NOMO-1 treated with dmso at 0.1 percent for 144 hours (cell line): Measurements from ENCODE around the gene CD52.
A peak's percentile ranks its signal among the peaks of the same experiment; 100 is the strongest.
"Not testable (repeated sequence)": the region's sequence is repeated elsewhere in the genome, so short reads cannot be mapped to it uniquely, and the experiment has no call there.

ENCODE experiments used
- DNase-seq: peaks from one replicate; lab custom pipeline; 2025; ENCODE audit not compliant: unreplicated experiment; lab: John Stamatoyannopoulos, UW

Gene CD52

DNA sequence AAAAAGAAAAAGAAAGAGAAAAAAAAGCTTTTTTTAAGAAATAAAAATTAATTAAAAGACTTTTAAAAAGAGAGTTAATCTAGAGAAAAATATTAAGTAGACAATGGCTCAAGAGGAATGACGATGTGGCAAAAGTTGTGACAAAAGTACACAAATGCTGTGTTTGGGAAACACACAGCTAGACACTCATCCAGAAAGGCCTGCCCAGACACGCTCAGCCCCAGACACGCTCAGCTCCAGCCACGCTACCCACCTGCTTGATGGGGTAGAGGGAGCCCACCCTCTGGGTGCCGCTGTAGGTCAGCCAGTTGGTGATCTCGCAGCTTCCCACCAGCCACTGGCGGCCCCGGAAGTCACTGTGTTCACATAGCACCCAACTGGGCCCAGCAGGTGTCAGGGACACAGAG, 10.2 kb downstream of the CD52 start:
- no peak for DNase-seq

DNA sequence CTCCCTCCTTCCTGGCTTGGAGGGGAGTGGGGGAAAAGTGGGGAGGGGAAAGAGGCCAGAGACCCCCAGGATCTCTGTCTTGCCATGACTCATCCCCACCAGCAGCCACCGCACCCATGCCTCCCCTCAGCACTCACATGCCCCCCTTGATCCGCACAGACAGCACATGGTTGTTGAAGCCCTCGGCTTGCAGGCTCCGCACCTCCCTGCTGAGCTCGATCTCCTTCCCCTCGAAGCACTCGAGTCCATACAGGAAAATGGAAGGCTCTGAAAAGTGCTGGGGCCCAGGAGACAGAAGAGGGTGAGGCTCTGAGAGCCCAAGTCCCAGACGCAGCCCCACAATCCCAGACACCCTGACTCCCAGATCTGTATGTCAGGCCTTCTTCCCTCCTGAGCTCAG, 10.8 kb downstream of the CD52 start:
- no peak for DNase-seq

DNA sequence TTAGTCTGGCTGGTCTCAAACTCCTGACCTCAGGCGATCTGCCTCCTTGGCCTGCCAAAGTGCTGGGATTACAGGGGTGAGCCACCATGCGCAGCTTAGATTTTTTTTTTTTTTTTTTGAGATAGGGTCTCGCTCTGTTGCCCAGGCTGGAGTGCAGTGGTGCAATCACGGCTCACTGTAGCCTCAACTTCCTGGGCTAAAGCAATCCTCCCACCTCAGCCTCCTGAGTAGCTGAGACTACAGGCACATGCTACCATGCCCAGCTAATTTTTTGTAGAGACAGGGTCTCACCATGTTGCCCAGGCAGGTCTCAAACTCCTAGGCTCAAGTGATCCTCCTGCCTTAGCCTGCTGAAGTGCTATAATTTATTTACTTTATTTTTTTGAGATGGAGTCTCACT, 11.6 kb downstream of the CD52 start:
- DNase-seq = not testable (repeated sequence)

DNA sequence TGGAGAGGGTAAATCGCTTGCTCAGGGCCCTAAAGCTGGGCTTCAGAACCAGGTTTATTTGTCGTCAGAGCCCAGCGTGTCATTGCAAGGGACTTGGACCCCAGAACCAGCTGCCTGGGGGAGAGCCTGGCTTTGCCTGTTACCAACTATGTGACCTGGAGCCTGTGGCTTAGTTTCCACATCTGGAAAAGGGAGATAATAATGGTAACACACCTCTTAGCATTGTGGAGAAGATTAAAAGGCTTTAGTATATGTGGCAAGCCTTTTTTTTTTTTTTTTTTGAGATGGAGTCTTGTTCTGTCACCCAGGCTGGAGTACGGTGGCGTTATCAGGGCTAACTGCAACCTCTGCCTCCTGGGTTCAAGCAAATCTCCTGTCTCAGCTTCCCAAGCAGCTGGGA, 12.5 kb downstream of the CD52 start:
- DNase-seq = no peak

DNA sequence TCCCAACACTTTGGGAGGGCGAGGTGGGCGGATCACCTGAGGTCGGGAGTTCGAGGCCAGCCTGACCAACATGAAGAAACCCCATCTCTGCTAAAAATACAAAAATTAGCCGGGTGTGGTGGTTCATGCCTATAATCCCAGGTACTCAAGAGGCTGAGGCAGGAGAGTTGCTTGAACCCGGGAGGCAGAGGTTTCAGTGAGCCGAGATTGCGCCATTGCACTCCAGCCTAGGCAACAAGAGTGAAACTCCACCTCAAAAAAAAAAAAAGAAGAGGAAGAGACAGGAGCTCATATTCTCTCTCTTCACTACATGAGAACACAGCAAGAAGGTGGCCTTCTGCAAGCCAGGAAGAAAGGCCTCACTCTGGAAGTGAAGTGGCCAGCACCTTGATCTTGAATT, 15.6 kb downstream of the CD52 start:
- DNase-seq = not testable (repeated sequence)

DNA sequence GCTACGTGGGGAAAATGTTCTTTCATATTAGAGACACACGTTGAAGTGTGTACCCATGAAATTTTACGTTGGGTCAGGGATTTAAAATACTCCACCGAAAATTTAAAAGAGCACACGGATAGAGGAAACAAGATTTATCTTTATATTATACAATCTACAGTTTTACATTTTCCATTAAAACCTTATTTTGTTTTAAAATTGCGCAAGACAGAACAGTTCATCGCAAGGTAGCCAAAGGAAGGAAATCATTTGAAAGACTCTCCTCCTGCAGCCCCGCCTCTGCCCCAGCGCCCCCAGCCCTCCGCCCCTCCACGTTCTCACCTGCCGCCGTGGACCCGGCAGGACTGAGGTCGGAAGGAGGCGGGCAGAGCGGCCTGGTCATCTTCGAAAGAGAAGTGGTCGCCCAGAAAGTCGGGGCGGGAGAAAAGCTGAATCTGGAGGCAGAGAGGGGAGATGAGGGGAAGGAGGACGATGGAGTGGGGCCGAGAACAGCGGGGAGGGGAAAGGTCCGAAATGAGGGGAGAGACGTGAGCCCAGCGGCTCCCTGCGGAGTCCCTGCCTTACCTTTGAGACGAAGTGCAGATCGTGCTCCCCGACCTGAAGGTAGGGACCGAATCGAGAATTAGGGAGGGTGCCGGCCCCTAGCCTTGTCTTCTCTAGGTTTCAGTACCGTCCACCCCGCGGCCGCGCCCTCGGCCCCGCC, 18.2 kb downstream of the CD52 start:
- DNase-seq = no peak

DNA sequence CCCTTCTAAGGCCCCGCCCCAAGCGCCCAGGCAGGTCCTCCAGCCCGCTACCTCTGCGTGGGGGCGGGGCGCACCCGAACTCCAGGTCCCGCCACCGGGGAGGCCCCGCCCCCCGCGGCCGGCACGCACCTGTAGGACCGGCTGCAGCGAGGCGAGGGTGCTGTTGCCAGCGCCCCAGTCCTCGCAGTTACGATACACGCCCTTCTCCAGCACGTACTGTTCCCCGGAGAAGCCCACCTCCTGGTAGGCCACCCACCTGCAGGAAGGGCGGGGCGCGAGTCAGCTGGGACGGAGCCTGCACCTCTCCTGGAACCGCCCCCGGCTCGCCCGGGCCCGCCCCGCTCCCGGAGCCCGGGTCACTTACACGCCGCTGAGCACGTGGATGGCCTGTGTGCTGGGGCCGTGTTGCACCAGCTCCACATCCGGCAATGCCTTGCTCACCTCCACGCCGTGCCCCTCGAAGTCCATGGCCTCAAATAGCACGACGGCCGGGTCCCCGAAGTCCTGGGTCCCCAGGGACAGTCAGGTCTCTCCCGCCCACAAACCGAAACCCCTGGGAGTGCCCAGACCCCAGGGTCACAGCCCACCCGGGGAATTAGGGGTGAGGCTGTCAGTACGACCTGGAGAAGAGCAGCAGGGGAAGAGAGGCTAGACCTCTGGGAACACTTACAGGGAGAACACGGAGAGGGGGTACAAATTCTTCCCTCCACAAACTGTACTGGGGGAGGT, 18.9 kb downstream of the CD52 start:
- DNase-seq = peak; percentile 50

DNA sequence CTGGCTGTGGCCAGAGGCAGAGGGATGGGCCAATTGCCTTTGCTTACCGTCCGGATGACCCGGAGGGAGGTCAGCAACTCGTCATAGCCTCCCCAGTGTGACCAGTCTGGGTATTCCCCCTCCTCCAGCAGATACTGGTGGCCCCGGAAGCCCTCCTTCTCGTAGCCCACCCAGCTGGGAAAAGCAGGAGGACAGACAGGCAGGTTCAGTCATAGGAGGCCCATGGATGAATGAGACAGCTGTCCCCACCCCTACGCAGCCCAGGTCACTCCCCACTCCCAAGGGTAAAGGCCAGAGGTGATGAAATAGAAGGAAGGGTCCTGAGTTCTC, 19.4 kb downstream of the CD52 start:
- no peak for DNase-seq

DNA sequence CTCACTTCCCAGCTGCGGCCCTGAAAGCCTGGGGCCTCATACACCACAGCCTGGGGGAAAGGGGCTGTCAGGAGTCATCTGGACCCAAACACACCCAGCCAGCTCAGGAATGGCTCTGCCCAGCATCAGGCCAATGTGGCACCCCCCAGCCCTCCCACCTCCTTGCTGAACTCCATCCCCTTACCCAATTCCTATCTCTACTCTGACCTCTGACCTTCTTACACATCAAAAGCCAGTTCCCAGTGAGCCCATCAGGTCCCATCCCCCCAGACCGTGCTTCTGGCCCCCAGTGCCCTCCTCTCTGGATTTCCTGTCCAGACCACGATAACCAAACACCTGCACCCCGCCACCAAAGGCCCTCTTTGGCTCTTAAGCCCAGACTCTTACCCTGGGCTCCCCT, 19.9 kb downstream of the CD52 start:
- no peak for DNase-seq

DNA sequence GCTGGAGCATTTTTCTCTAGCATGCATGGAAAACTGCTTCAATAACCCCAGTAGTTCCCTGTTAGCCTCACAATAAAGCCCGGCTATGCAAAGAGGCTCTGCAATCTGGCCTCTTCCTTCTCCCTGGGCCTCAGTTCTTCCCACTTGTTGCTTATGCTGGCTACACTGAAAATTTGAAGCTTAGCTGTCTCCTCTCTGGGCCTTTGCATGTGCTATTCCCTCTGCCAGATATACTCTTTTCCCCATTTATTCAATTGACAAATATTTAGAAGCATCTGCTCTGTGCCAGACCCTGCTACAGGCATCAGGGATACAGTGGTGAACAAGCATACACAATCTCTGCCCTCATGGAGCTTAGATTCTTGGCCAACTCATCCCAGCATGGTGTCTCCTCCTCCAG, 20.9 kb downstream of the CD52 start:
- DNase-seq = no peak

DNA sequence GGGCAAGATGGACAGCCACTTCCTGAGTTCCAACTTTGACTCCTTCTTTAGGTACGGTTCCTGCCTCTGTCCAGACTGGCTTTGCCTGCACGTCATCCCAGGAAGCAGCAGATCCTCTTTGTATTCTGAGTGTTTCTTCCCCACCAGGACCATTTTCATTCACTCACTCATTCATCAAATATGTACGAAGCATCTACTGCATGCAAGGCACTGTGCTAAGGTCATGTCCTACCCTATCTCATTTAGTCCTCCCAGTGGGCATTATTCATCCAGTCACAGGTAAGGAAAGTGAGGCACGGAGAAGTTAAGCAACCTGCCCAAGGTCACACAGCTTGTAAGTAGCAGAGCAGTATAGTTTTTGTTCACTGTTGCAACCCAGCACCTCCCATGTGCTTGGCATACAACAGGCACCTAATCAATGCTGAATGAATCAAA, 22.3 kb downstream of the CD52 start:
- DNase-seq = no peak

DNA sequence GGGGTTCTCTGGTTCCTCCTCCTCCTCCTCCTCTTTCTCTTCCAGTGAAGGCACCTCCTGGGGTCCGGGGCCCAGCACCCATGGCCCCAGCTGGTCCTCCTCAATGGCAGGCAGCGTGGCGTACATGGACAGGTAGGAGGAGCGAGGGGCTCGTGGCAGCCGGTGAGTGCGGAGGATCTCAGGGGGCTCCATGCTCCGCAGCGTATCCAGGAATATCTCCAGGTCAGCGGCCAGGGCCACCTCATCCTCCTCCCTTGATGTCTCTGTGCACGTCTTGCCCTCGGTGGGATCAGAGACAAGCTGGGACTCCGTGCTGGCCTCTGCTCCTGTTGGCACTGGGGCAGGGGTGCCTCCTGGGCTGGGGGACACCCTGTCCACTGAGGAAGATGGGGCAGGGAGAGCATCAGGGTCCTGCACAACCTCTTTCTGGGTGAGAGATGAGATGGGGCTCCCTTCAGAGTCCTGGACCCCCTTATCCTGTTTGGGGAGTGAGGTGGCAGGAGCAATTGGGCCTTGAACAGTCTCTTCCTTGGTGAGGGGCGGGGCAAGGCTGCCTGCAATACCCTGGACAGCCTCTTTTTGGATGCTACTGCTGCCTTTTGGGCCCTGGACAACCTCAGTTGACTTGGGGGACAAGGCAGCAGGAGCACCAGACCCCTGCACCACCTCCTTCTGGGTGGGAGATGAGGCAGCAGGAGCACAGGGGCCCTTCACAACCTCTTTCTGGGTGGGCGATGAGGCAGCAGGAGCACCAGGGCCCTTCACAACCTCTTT, 26.6 kb downstream of the CD52 start:
- no peak for DNase-seq

DNA sequence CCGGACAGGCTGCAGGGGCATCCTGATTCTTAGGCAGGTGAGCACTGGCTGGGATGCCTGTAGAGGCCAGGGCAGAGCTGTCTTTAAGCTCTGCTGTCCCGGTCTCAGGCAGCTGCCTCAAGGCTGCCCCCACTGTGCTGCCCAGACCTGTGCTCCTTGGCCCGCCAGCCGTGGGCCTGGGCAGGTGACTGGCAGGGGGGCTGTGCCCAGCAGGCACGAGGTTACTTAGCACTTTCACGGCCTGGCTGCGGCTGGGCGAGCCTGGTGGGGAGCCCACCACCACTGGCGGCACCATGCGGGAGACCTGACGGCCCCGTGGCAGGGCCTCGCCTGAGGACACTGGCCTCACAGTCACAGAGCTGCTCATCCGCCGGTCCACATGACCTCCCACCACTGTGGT, 28.0 kb downstream of the CD52 start:
- DNase-seq = no peak

DNA sequence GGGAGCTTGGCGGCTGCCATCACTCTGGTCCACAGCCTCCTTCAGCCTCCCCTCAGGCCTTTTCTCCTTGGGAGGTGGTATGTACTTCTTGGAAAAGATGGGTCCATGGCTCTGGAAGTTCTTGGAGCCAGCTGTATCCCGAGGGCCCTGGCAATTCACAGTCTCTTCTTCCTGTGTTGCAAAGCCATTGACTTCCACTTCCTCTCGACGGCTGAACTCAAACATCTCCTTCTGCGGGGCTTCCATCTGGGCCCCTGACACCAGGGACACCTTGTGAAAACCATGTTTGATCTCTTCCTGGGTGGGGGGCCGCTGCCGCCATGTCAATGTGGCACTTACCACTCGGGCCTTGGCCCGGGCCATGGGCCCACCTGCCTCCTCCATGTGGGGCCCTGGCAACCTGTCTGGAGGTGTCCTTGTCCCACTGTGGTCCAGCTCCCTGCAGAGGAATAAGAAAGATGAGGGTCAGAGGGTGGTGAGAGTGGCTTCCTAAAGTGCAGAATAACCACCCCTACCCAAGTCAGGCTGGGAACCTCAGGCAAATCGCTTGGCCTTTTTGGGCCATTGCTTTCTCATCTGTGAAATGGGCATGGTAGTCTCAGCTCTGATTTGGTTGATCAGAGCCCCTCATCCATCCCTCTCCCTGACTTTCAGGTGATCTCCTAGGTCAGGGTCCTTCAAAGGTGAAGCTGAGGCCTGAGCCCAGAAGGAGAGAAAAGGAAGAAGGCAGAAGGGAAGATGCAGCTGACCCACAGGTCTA, 28.7 kb downstream of the CD52 start:
- no peak for DNase-seq

DNA sequence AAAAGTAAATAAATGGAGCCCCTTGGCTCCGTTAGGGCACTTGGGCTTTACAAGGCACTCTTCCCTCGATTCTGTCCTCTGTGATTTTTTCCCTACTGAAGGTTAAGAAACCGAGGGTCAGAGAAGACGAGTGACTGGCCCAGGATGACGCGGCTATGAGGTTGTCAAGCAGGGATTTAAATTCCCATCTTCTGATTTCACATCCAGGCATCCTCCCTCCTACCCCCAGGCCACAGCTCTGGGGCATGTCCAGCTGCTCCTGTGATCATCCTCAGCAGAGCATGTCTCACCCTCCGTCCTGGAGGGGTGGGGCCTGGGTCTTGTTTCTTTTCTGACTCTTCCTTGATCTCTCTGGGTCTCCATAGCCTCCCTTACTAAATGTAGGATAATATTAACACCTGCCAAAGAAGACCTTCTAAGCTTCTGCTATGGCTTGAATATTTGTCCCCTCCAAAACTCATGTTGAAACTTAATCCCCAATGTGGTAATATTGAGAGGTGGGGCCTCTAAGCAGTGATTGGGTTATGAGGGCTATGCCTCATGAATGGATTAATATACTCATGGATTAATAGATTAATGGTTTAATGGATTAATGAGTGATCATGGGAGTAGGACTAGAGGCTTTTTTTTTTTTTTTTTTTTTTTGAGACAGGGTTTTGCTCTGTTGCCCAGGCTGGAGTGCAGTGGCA, 31.6 kb downstream of the CD52 start:
- DNase-seq = no peak

DNA sequence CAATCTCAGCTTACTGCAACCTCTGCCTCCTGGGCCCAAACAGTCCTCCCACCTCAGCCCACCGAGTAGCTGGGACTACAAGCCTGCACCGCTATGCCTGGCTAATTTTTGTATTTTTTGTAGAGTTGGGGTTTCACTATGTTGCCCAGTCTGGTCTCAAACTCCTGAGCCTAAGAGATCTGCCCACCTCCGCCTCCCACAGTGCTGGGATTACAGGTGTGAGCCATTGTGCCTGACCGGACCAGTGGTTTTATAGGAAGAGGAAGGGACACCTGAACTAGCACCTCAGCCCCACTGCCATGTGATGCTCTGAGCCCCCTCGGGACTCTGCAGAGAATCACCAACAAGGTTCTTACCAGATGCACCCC, 32.1 kb downstream of the CD52 start:
- DNase-seq = no peak

DNA sequence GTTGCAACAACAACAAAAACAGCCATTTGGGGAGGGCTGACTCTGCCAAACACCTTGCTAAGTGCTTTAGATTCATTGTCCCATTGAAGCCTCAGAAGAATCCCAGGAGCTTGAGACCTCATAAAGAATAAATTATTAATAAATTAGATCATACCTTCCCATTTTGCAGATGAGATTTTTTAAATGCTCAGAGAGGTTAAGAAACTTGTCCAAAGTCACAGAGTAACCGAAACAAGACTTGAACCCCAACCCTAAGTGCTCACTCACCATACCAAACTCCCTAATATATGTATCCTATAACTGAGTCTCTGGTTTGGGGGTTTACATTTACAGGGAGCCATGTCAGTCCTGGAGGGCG, 32.6 kb downstream of the CD52 start:
- no peak for DNase-seq

DNA sequence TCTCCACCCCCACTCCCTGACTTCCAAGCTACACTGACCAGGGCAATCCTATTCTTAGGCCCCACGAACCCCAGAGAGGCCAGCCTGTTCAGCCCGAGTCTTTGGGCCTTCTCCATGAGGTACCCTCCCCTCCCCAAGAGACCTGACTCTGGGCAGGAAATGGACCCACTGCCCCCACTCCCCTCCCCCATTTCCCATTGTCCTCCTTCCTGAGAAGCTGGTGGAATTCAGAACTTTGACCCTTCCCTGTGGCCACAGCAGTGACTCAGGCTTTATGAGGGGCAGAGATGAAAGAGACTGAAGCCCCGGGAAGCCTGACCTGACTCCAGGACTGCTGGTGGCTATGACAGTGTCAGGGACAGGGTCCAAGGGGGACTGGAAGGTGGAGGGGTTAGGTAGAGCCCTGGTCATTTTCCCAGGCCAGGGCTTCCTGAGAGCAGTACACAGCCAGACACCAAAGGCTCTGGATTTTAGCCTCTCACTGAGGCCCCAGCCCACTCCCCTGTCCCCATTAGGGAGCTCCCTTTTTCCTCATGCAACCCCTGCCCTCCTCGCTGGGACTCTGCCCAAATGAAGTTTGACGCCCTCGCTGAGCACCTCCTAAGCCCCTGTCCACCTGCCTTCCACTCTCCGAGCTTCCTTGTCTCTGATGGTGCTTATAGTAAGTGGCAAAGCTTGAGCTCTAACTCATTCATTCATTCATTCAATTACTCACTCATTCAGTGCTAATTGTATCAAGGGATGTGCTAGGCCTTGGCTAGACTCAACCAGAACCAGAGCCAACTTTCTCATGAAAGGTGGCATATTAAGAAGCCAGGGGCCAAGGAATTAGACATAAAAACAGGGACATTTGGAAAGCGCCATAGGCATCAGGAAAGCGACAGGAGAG, 33.2 kb downstream of the CD52 start:
- no peak for DNase-seq

DNA sequence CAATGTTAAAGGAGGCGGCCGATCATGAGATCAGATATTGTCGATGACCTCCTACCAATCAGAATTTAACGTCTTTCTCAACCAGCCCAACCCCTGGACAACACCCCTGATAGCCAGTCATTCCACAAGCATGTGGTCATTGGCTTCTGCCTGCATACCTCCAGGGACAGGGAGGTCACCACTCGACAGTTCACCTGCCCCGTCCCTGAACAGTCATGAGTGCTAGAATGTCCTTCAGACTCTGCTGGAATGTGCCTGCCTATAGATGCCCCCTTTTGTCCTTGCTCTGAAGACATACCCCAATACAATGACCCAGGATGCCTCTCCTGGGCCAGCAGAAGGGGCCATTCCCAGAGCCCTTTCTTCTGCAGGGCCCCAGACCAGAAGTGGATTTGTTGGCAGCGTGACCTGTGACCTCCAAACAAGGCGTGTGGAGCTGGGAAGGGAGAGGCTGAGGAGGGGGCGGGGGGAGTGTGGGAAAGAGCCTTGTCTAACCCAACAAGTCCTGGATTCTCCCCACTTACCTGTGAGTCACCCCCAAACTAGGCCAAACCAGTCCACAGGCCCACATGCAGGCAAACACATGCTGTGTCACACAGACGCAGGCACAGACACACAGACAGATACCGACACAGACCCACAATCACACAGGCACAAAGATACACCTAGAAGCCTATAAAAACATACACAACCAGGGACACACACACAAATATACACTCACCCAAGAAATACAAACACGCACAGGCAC, 34.0 kb downstream of the CD52 start:
- no peak for DNase-seq
